Measurements from ENCODE around the gene EXOC6B.

Gene EXOC6B

DNA sequence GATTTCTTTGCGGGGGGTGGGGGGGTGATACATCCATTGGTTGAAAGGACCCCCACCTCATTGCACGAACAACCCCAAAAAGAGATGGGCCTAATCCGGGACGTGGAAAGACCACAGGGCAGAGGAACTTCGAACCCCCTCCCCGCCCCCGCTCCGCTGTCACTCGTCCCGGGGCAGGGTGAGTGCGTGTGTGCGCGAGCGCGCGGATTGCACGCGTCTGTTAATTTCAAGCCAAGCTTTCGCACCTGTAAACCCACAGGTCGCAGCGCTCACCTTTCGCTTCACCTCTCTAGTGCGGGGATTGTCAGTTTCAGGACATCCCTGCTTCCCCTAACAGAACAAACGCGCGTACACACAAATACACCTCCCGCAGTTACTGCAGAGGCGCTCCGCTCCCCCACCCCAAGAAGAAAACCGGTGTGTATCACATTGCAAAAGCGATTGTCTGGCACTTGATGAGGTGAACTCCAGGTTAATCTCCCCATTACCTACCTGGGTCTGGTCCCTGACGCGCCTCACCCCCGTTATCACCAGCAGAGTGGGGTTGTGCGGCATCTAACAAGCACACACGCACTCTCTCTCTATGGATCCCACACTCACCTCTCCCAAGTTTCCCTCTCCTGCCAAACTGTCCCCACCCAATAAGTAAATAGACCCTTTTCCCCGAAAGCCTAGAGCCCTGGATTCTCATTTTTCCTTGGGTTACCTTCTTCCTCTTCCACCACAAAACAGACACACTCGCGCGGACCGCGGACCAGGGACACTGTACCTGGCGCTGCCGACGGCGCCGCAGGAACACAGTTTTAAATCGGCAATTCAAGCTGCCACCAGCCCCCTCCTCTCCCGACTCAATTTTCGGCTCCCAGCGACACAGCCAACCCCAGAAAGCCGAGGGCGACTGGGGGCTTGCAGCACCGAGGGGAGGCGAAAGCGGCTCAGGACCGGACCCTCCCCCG, 679.2 kb downstream of the EXOC6B start:
- H3K4me1 ChIP-seq (ENCODE audit: control insufficient read depth, insufficient read depth, low read length, poor library complexity, severe bottlenecking), result peaks cover 12% of the 10 kb centered on the region
- H3K27ac ChIP-seq (ENCODE audit: low read depth, low read length, severe bottlenecking), result no peak overlapping the region
- WGBS, 2 experiments (ENCODE audit: insufficient coverage in 2 of 2), result 1 to 3% methylated on average over 46 of the region's 58 CpGs
- H3K9me3 ChIP-seq (ENCODE audit: control insufficient read depth, low read length), result peaks cover 10% of the 10 kb centered on the region
- no peaks in the 10 kb centered on the region for H3K36me3 ChIP-seq (ENCODE audit: control insufficient read depth, insufficient read depth, low read length)
- peak overlapping the region; percentile 14 for H3K4me3 ChIP-seq (ENCODE audit: extremely low read depth, insufficient read depth, low read length, poor library complexity, severe bottlenecking)

DNA sequence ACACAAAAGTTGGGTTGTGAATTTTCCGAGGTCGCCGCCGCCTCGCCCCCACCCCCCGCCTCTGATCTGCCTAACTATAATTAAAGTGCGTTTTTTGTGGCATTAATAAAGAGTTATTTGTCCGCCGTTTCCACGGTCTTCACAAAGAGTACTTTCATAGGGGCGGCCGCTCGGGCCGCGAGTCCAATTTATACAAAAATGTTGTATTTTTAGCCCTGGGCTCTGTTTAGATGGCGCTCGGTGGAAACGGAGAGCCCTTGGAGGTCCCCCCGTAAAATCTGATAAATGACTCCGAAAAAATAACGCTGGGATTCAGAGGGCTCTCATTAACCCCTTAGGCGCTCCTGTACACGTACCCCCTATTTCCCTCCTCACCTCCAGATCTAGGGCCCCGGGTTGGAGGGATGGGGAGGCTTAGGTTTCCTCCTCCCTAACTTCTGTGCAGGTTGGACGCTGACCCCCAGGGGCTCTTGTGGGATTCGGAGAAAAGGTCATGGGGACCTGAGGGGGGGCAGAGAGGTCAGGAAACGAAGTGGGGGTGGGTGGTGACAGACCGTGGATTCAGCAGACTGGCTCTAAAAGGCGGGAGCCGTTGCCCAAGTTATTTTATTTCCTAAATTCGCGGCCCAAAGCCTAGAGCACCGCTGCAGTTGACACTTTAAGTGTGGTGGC, 680.0 kb downstream of the EXOC6B start:
- H3K27ac ChIP-seq (ENCODE audit: low read depth, low read length, severe bottlenecking), result no peak overlapping the region
- H3K4me3 ChIP-seq (ENCODE audit: extremely low read depth, insufficient read depth, low read length, poor library complexity, severe bottlenecking), result peak overlapping the region; percentile 33
- peaks cover 10% of the 10 kb centered on the region for H3K9me3 ChIP-seq (ENCODE audit: control insufficient read depth, low read length)
- H3K4me1 ChIP-seq (ENCODE audit: control insufficient read depth, insufficient read depth, low read length, poor library complexity, severe bottlenecking), result peaks cover 12% of the 10 kb centered on the region
- WGBS, 2 experiments (ENCODE audit: insufficient coverage in 2 of 2), result 0 to 1% methylated on average over 13 to 18 of the region's 33 CpGs
- H3K36me3 ChIP-seq (ENCODE audit: control insufficient read depth, insufficient read depth, low read length), result no peaks in the 10 kb centered on the region

DNA sequence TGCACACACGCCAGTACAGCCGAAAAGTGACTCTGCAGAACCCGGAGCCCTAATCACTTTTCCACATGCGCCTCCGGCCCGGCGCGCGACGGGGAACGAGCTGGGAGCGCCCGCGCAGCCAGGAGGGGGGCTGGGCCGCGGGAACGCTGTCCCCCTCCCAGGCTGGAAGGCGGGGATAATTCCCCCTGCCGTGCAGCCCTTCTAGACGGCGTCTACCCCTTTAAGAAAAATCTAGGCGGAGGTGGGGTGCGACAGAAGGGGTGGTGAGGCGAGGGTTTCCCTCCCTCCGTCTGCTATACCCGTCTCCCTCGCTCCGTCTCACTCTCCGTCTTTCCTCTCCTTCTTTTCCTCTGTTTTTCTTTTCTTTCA, 680.6 kb downstream of the EXOC6B start:
- Histone ChIP-seq H3K36me3 (ENCODE audit: control insufficient read depth, insufficient read depth, low read length) (no peaks in the 10 kb centered on the region), H3K27ac (ENCODE audit: low read depth, low read length, severe bottlenecking) (no peak overlapping the region), H3K4me1 (ENCODE audit: control insufficient read depth, insufficient read depth, low read length, poor library complexity, severe bottlenecking) (peaks cover 12% of the 10 kb centered on the region), H3K4me3 (ENCODE audit: extremely low read depth, insufficient read depth, low read length, poor library complexity, severe bottlenecking) (peak overlapping the region; percentile 33), H3K9me3 (ENCODE audit: control insufficient read depth, low read length) (peaks cover 10% of the 10 kb centered on the region)
- WGBS, 2 experiments (ENCODE audit: insufficient coverage in 2 of 2), result 0% methylated on average over 10 to 24 of the region's 29 CpGs

DNA sequence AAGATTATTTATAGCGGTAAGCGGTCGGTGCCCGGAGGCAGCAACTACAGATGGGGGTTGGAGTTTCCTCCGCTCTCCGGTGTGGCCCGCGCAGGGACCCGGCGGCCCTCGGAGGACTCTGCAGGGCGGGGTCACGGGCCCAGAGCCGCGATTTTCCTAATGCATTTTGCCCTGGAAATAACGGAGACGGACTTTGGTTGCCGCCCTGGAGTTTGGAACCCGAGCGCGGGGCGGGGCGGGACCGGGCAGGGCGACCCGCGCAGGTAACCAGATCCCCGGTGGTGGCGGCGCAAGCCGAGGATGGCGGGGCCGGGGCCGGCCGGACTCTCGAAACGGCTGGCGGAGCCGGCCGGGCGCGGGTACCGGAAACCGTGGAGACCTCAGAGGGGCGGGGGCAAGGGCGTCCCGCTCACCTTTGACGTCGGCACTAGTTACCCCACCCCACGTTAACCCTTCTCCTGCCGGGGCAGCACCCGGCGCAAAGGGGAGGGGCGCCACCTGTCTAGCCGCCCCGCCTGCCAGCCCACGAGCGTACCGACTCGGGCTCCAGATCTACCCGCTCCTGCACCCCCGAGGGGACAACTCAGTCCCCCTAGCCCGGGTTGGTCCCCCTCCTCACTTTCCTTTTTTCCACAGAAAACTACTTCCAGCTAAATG, 681.1 kb downstream of the EXOC6B start:
- Histone ChIP-seq H3K36me3 (ENCODE audit: control insufficient read depth, insufficient read depth, low read length) (no peaks in the 10 kb centered on the region), H3K27ac (ENCODE audit: low read depth, low read length, severe bottlenecking) (no peak overlapping the region), H3K4me1 (ENCODE audit: control insufficient read depth, insufficient read depth, low read length, poor library complexity, severe bottlenecking) (peaks cover 12% of the 10 kb centered on the region)

DNA sequence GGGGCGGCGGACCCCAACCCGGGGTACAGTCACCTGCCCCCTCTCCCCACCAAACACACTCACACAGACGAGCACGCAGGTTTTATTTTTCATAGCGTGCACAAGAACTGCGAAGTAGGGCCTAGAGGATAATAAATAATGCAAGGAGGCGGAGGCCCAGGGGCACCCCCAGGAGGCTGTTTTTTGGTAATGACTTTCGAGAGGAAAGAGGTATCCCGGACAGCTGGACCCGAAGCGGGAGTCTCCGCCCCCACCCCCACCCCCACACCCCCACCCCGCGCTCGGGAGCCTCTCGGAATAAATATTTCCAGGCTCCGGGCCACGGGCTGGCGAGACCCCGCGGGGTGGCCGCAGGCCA, 681.6 kb downstream of the EXOC6B start:
- H3K27ac ChIP-seq (ENCODE audit: low read depth, low read length, severe bottlenecking), result no peak overlapping the region
- H3K4me1 ChIP-seq (ENCODE audit: control insufficient read depth, insufficient read depth, low read length, poor library complexity, severe bottlenecking), result peaks cover 12% of the 10 kb centered on the region
- no peaks in the 10 kb centered on the region for H3K36me3 ChIP-seq (ENCODE audit: control insufficient read depth, insufficient read depth, low read length)
- WGBS, 2 experiments (ENCODE audit: insufficient coverage in 2 of 2), result 0 to 3% methylated on average over 6 to 8 of the region's 23 CpGs
- H3K4me3 ChIP-seq (ENCODE audit: extremely low read depth, insufficient read depth, low read length, poor library complexity, severe bottlenecking), result peak overlapping the region; percentile 33
- peaks cover 10% of the 10 kb centered on the region for H3K9me3 ChIP-seq (ENCODE audit: control insufficient read depth, low read length)

More for the DNA sequence above, 681.1 kb downstream of the EXOC6B start:
- 0% methylated on average over 36 to 57 of the region's 63 CpGs for WGBS, 2 experiments (ENCODE audit: insufficient coverage in 2 of 2)
- peak overlapping the region; percentile 33 for H3K4me3 ChIP-seq (ENCODE audit: extremely low read depth, insufficient read depth, low read length, poor library complexity, severe bottlenecking)
- peaks cover 10% of the 10 kb centered on the region for H3K9me3 ChIP-seq (ENCODE audit: control insufficient read depth, low read length)

DNA sequence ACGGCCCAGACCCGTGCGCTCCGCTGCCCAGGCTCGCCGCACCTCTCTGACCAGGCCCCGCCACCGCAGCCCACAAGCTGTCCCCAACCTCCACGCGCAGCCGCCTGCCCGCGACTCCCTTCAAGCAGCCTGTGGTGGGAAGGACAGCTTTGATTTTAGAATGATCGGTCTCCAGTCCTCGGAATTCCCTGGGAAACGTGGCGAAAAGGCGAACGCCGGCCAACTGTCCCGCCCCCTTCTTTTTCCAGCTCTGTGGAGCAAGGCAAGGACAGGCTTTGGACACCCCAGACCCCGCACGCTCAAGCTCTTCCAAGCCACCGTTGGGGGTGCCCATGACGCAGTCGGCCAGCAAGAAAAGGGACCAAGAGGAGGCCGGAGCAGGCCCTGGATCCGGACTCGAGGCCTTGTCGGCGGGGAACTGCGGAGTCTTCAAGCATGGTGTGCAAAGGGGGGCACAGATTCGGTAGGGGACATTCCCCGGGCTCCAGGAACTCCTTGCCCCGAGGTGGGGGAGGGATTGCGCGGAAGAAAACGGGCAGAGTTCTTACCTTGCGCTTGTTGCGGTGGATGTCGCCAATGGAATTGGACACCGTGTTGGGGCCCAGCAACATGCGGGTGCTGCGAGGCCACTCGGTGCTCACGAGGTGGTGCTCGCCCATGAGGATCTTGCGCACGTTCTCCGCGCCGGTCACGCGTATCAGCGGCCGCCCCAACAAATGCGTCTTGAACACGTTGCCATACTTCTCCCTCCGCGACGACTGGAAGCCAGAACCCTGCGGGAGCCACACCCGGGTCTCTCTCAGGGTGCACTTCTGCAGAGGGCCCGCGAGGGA, 682.2 kb downstream of the EXOC6B start:
- Histone ChIP-seq H3K4me1 (ENCODE audit: control insufficient read depth, insufficient read depth, low read length, poor library complexity, severe bottlenecking) (peaks cover 12% of the 10 kb centered on the region), H3K9me3 (ENCODE audit: control insufficient read depth, low read length) (peaks cover 10% of the 10 kb centered on the region), H3K36me3 (ENCODE audit: control insufficient read depth, insufficient read depth, low read length) (no peaks in the 10 kb centered on the region), H3K4me3 (ENCODE audit: extremely low read depth, insufficient read depth, low read length, poor library complexity, severe bottlenecking) (peak overlapping the region; percentile 16), H3K27ac (ENCODE audit: low read depth, low read length, severe bottlenecking) (no peak overlapping the region)
- 3 to 5% methylated on average over 35 to 42 of the region's 65 CpGs for WGBS, 2 experiments (ENCODE audit: insufficient coverage in 2 of 2)

DNA sequence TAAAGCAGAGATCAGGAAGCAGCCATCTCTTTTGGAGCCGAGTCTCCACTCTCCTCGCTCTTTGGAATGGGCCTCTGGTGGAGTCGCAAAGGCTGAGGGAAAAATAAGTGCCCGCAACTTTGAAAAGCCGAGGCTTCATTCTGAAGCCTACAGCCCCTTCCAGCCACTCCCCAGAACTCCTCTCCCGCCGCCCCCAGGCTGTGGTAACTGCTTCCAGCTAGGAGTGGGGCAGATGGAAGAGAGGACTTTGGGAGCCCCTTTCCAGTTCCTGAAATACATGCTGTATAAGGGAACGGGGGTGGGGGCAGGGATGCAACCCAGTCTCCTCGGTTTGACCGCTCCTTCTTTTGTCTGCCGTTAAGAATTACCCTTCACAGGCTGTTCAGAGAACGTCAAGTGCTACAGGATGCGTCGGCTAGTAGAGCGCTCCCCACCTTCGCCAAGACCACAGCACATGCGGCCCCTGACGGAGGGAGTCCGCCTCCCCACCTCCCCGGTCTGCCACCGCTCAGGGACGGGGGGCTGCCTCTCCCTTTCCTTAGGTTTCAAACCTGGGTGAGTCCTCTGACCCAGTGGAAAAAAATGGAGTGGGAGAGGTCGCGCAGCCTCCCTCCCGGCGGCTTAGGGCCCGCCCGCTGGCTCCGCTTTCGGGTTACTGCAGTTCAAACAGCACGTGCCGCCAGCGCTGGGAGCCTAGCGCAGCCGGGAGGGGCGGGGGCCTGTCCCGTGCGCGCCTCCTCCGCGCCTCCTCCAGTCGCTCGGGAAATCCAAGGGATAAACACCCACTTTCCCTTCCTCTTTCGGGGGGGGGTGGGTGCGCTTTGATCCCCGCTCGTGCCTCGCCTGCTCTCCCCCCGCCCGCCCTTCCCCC, 683.0 kb downstream of the EXOC6B start:
- Histone ChIP-seq H3K9me3 (ENCODE audit: control insufficient read depth, low read length) (peaks cover 10% of the 10 kb centered on the region), H3K27ac (ENCODE audit: low read depth, low read length, severe bottlenecking) (no peak overlapping the region), H3K36me3 (ENCODE audit: control insufficient read depth, insufficient read depth, low read length) (no peaks in the 10 kb centered on the region), H3K4me3 (ENCODE audit: extremely low read depth, insufficient read depth, low read length, poor library complexity, severe bottlenecking) (peak overlapping the region; percentile 16), H3K4me1 (ENCODE audit: control insufficient read depth, insufficient read depth, low read length, poor library complexity, severe bottlenecking) (peaks cover 12% of the 10 kb centered on the region)
- 4 to 9% methylated on average over 19 to 26 of the region's 50 CpGs for WGBS, 2 experiments (ENCODE audit: insufficient coverage in 2 of 2)

DNA sequence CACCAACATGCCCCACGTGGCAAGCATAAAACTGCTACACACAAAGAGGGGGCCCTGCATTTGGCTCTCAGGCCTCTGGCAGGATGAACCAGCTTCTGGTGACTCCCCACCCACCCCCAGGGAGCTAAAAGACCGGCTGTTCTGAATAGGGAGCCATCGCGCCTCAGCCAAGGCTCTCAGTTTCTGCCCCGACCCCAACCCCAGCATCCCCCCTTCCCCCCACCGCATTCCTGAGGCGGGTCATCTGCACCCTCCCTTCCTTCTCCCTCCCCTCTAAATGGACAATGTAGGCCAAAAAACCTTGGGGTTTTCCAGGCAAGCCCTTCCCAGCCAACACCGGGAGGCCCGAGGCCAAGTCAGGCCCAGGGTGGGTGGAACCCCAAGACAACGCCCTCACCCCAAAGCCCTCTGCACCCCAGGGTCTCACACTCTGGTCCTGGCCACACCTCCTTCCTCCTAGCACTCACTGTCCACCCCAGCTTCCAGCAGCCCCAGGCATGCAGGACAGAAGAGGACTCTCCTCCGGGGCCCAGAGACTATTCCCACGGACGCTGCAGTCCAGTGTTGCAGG, 683.9 kb downstream of the EXOC6B start:
- H3K4me1 ChIP-seq (ENCODE audit: control insufficient read depth, insufficient read depth, low read length, poor library complexity, severe bottlenecking), result peaks cover 12% of the 10 kb centered on the region
- WGBS, 2 experiments (ENCODE audit: insufficient coverage in 2 of 2), result 70 to 84% methylated on average over 6 of the region's 13 CpGs
- no peak overlapping the region for H3K27ac ChIP-seq (ENCODE audit: low read depth, low read length, severe bottlenecking)
- no peak overlapping the region for H3K4me3 ChIP-seq (ENCODE audit: extremely low read depth, insufficient read depth, low read length, poor library complexity, severe bottlenecking)
- H3K9me3 ChIP-seq (ENCODE audit: control insufficient read depth, low read length), result peaks cover 10% of the 10 kb centered on the region
- H3K36me3 ChIP-seq (ENCODE audit: control insufficient read depth, insufficient read depth, low read length), result no peaks in the 10 kb centered on the region

DNA sequence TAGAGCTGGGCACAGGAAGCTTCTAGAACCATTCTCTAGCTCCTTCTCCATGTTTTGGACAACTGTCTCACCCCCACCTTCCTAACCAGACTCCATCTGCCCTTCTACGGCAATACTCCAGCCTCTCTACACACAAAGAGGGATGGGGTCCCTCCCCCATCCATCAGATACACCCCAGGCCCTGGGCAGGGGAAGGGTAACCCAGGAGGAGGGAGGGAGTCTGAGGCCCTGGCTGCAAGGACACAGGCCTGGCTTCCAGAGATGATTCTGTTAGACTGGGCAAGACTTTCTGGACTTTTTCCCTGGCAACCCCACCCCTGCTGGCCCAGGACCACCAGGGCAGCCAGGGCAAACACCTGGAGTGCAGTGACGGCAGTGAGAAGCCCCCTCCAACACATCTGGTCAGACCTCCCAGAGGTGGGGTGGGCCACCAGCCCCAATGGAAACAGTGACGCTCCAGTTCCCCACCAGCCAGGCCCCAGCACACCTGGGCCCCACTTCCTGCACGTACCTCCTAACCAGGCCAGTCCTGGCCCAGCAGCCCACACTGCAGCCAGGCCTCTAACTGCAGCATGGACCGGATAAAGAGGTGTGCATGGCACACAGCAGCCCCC, 684.7 kb downstream of the EXOC6B start:
- H3K4me1 ChIP-seq (ENCODE audit: control insufficient read depth, insufficient read depth, low read length, poor library complexity, severe bottlenecking), result peaks cover 12% of the 10 kb centered on the region
- no peak overlapping the region for H3K4me3 ChIP-seq (ENCODE audit: extremely low read depth, insufficient read depth, low read length, poor library complexity, severe bottlenecking)
- H3K9me3 ChIP-seq (ENCODE audit: control insufficient read depth, low read length), result peaks cover 2% of the 10 kb centered on the region
- H3K36me3 ChIP-seq (ENCODE audit: control insufficient read depth, insufficient read depth, low read length), result no peaks in the 10 kb centered on the region
- WGBS, 2 experiments (ENCODE audit: insufficient coverage in 2 of 2), result 78 to 95% methylated on average over 3 to 5 of the region's 5 CpGs
- no peak overlapping the region for H3K27ac ChIP-seq (ENCODE audit: low read depth, low read length, severe bottlenecking)

Data from mesodermal cell (in vitro differentiated cells).